Small intestine (tissue), 7 donors: Measurements from ENCODE around the gene EML2. TPM values are rescaled to one million over a fixed set of nuclear protein-coding genes. Genes with fewer than 3 reads are reported as not detected.

Source experiments
- DNase-seq, 2 donors: peaks; one replicate each; pipeline versions ENCODE4 v3.0.0 to v3.0.0-alpha.2; 2013
- FAIRE-seq: peaks from 2 replicates; lab custom pipeline; 2012; peaks lifted over from hg19 to GRCh38; lab: Jason Lieb, UNC
- H3K27ac ChIP-seq, 3 donors: one replicate each; pipeline ENCODE4 v1.5.1; 2013; ENCODE audit warnings: low read length in 2 of 3, mild to moderate bottlenecking in 2 of 3, control low read depth in 1 of 3, inconsistent platforms in 1 of 3, low read depth in 1 of 3, moderate library complexity in 1 of 3
- H3K27me3 ChIP-seq, 3 donors: one replicate each; pipeline ENCODE4 v1.6.1; 2013; ENCODE audit warnings: low read length in 3 of 3, inconsistent platforms in 1 of 3; ENCODE audit not compliant: control insufficient read depth in 3 of 3, insufficient read depth in 3 of 3
- H3K36me3 ChIP-seq, 3 donors: one replicate each; pipeline ENCODE4 v1.6.1; 2013; ENCODE audit warnings: low read length in 3 of 3, inconsistent platforms in 1 of 3, low read depth in 1 of 3, mild to moderate bottlenecking in 1 of 3, moderate library complexity in 1 of 3; ENCODE audit not compliant: control insufficient read depth in 3 of 3, insufficient read depth in 2 of 3
- H3K4me1 ChIP-seq, 3 donors: one replicate each; pipeline ENCODE4 v1.6.1; 2013; ENCODE audit warnings: low read length in 2 of 3, inconsistent platforms in 1 of 3, low read depth in 1 of 3, mild to moderate bottlenecking in 1 of 3, moderate library complexity in 1 of 3; ENCODE audit not compliant: control insufficient read depth in 3 of 3, insufficient read depth in 2 of 3
- H3K4me3 ChIP-seq, 3 donors: one replicate each; pipeline ENCODE4 v1.5.1; 2013; ENCODE audit warnings: low read length in 3 of 3, control low read depth in 1 of 3, inconsistent platforms in 1 of 3, low read depth in 1 of 3, mild to moderate bottlenecking in 1 of 3, moderate library complexity in 1 of 3
- H3K9me3 ChIP-seq, 2 donors: one replicate each; pipeline ENCODE4 v1.6.1; 2013; ENCODE audit warnings: low read depth in 1 of 2, low read length in 1 of 2; ENCODE audit not compliant: control insufficient read depth in 2 of 2, insufficient read depth in 1 of 2
- WGBS, 3 donors: extraction: QIAGEN DNeasy Blood & Tissue Kit; methylation state at CpG; one replicate each; pipeline ENCODE4 v1.1.7; 2013; 5-methylcytosine and 5-hydroxymethylcytosine counted together
- polyA plus RNA-seq, 4 donors: library from polyadenylated mRNA; stranded (reverse) in 3 of 4; unstranded in 1 of 4; fragments of 200-250 nt in 3 of 4; fragments of 120-200 nt in 1 of 4; gene quantifications; one replicate each; pipeline versions ENCODE4 v1.2.1 to v1.2.3, GENCODE V29; 2013
- donor health status: healthy with polysubstance abuse.
- donor health status: control.
- donor health status: control.
- donor health status: Bipolar disorder and iron deficiency.
- donor health status: healthy.

The EML2 gene
- polyA plus RNA-seq, 4 donors: 18.9 to 39.9 (median 20.8) TPM

DNA sequence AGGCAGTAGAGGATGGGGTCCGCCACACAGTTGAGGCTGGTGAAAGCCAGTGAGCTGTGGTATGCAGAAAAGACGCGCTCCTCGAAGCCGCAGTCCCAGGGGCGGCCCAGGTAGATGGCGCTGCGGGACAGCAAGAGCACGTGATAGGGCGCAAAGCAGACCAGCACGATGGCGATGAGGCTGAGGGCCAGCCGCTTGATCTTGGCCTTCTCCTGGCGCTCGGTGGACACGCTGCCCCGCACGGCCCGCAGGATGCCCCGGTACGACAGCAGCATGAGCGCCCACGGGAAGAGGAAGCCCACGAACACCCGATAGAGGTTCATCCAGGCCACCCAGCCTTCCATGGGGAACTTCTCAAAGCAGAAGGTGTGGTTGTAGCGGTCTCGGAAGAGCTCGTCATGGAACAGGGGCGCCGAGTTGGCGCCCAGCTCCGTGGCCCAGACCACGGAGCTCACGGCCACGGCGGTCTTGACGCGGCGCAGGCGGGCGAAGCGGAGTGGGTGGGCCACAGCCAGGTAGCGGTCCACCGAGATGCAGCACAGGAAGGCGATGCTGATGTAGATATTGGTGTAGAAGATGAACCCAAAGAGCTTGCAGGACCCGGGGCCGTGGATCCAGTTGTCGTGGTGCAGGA is 48.1 kb downstream of the EML2 start:
- Histone ChIP-seq H3K27ac (no peak overlapping the region), H3K9me3 (no peaks in the 10 kb centered on the region), H3K4me1 (no peaks in the 10 kb centered on the region), H3K36me3 (no peaks in the 10 kb centered on the region), H3K4me3 (no peak overlapping the region), H3K27me3 (peaks cover 0 to 43% (median 0%) of the 10 kb centered on the region in 3 donors)
- DNase-seq: peak; percentile 61 to 69
- WGBS, 3 donors: 52 to 54% (median 53%) methylated on average over 45 to 48 of the region's 48 CpGs
- no peak for FAIRE-seq

DNA sequence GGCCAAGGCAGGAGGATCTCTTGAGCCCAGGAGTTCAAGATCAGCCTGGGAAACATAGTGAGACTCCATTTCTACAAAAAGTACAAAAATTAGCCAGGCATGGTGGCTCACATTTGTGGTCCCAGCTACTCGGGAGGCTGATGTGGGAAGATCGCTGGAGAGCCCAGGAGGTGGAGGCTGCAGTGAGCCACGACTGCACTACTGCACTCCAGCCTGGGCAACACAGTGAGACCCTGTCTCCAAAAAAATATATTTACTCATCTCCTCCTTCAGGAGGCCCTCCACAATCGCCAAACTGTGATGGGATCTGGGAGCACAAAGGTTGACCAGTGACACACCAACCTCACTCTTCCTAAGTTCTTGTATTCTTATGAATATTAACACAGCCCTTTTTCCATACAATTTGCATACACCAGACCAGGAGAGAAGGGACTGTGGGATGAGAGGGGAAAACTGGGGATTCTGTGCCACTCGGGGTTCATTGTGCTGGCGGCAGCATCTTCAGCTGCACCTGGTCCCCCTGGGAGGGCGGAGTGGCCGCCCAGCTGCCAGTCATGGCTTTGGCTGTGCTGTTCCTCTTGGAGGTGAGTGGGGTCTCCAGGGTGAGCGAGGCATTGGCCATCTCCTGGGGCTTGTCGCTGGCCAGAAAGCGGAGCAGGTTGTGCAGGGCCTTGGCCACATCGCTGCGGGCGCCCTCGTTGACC is 48.7 kb downstream of the EML2 start:
- H3K4me3 ChIP-seq: no peak overlapping the region
- FAIRE-seq: no peak
- peaks cover 0 to under 1% (median 0%) of the 10 kb centered on the region in 3 donors for H3K4me1 ChIP-seq
- DNase-seq: no peak
- H3K27ac ChIP-seq: no peak overlapping the region
- H3K36me3 ChIP-seq: no peaks in the 10 kb centered on the region
- no peaks in the 10 kb centered on the region for H3K9me3 ChIP-seq
- 51 to 64% (median 59%) methylated on average over 15 of the region's 15 CpGs for WGBS, 3 donors
- H3K27me3 ChIP-seq: peaks cover 0 to 36% (median 0%) of the 10 kb centered on the region in 3 donors

DNA sequence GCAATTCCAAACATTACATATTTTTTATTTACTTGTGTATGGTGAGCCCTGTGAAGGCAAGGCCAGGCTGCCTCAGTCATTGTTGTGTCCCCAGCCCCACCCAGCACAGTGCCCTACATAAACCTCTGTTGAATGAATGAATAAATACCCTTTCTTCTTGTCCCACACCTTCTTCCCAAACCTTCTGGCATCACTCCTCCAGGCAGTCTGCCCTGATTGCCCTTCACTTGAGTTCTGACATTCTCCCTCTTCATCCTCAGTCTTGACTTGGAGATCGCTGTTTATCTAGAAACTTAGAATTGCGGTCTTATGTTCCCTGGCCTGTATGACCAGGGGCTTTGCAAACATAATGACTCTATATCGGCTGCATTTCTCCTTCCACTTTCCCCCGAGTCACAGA is 49.4 kb downstream of the EML2 start:
- no peak overlapping the region for H3K27ac ChIP-seq
- 81 to 86% (median 82%) methylated on average over 4 of the region's 4 CpGs for whole genome bisulfite sequencing, 3 donors
- no peak for FAIRE-seq
- no peak for DNase-seq
- no peaks in the 10 kb centered on the region for H3K9me3 ChIP-seq
- H3K4me3 ChIP-seq: no peak overlapping the region
- no peaks in the 10 kb centered on the region for H3K36me3 ChIP-seq
- peaks cover 0 to 5% (median 0%) of the 10 kb centered on the region in 3 donors for H3K4me1 ChIP-seq
- peaks cover 0 to 33% (median 0%) of the 10 kb centered on the region in 3 donors for H3K27me3 ChIP-seq

DNA sequence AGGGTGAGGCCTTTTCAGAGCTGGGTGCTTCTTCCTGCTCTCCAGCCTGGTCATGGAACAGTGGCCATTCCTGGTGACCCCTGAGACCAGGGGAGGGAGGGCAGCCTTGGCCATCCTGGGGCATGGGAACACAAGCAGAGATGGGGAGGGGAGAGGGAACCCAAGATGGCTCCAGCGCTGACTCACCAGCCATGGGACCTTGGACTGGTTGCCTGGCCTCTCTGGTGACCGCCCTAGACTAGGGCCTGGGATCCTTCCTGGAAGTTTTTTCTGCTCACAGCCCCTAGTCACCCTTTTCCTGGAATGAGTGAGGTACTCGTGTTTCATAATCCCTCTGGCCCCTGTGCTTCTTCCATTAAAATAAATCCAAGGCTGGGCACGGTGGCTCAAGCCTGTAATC is 51.3 kb downstream of the EML2 start:
- FAIRE-seq (no peak), DNase-seq (peak; percentile 40 to 60)
- Histone ChIP-seq H3K9me3 (no peaks in the 10 kb centered on the region), H3K4me3 (no peak overlapping the region), H3K27me3 (peaks cover 0 to 32% (median 0%) of the 10 kb centered on the region in 3 donors), H3K4me1 (peaks cover 0 to 5% (median 0%) of the 10 kb centered on the region in 3 donors), H3K27ac (no peak overlapping the region), H3K36me3 (no peaks in the 10 kb centered on the region)
- 52 to 66% (median 58%) methylated on average over 4 of the region's 4 CpGs for WGBS, 3 donors

DNA sequence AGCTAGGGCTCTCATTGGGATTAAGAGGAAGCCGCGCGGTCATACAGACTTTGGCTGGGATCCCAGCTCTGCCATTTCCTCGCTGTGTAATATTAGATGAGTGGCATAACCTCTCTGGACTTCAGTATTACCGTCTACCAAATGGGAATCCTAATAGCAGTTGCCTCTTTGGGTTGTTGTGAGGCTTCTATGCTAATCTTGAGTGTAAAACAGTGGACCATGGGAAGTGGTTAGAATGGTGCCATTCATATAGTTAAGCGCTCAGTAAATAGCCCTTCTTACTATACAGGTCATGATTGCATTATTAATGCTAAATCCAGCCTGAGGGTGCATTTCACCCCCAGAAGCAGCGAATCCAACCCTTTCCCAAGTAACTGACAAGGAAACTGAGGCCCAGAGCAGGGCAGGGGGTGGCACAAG is 54.0 kb downstream of the EML2 start:
- H3K9me3 ChIP-seq: no peaks in the 10 kb centered on the region
- FAIRE-seq: no peak
- no peak for DNase-seq
- peaks cover 0 to 5% (median 0%) of the 10 kb centered on the region in 3 donors for H3K4me1 ChIP-seq
- WGBS, 3 donors: 21 to 27% (median 26%) methylated on average over 7 of the region's 7 CpGs
- H3K27ac ChIP-seq: peak overlapping the region; percentile 84 to 98 (median 97)
- H3K27me3 ChIP-seq: peaks cover 0 to 5% (median 0%) of the 10 kb centered on the region in 3 donors
- peaks cover 2 to 14% (median 2%) of the 10 kb centered on the region in 3 donors for H3K36me3 ChIP-seq
- peak overlapping the region; percentile 8 to 78 (median 50) for H3K4me3 ChIP-seq

- Histone ChIP-seq H3K27me3 (no peaks in the 10 kb centered on the region), H3K4me3 (peak within 1 kb of the TSS; percentile 26 to 78 (median 60)), H3K27ac (peak within 1 kb of the TSS; percentile 88 to 98 (median 97)), H3K9me3 (no peaks in the 10 kb centered on the region), H3K36me3 (peaks cover 2 to 14% (median 2%) of the 10 kb centered on the region in 3 donors), H3K4me1 (peaks cover 0 to 5% (median 0%) of the 10 kb centered on the region in 3 donors)
- peak; percentile 100 for DNase-seq
- 0% methylated on average over 63 of the region's 63 CpGs for WGBS, 3 donors
- FAIRE-seq: no peak
Observed at GRCh38 chr19:45584332-45585157, 54.7 kb downstream of the EML2 start, which contains the start of gene OPA3. OPA3 (minus strand) TSS chr19:45584802; CDS start chr19:45584764, 38 bp downstream.

GRCh38 chr19:45581576-45581975 is 57.6 kb downstream of the EML2 start:
- Histone ChIP-seq H3K27ac (no peak overlapping the region), H3K27me3 (no peaks in the 10 kb centered on the region), H3K4me3 (no peak overlapping the region), H3K4me1 (peaks cover 0 to 19% (median under 1%) of the 10 kb centered on the region in 3 donors), H3K9me3 (no peaks in the 10 kb centered on the region), H3K36me3 (peaks cover 2 to 14% (median 2%) of the 10 kb centered on the region in 3 donors)
- DNase-seq (no peak), FAIRE-seq (no peak)
- 90 to 93% (median 92%) methylated on average over 7 of the region's 7 CpGs for WGBS, 3 donors

- FAIRE-seq (no peak), DNase-seq (no peak)
- no peak overlapping the region for H3K27ac ChIP-seq
Observed at GRCh38 chr19:45578861-45579260, 60.3 kb downstream of the EML2 start.

More at GRCh38 chr19:45578861-45579260, 60.3 kb downstream of the EML2 start:
- H3K4me1 ChIP-seq: peaks cover 0 to 16% (median 1%) of the 10 kb centered on the region in 3 donors
- no peaks in the 10 kb centered on the region for H3K9me3 ChIP-seq
- H3K27me3 ChIP-seq: no peaks in the 10 kb centered on the region
- no peak overlapping the region for H3K4me3 ChIP-seq
- WGBS, 3 donors: 75 to 92% (median 80%) methylated on average over 5 of the region's 5 CpGs
- peaks cover 2 to 20% (median 2%) of the 10 kb centered on the region in 3 donors for H3K36me3 ChIP-seq
